Gastroesophageal sphincter (tissue), 3 donors: ENCODE data around the gene C10orf71.

Experiments
- CTCF ChIP-seq, 4 experiments: fragments of 200-600 bp in 2 of 4; fragments of 450-650 bp in 2 of 4; sonication (generic) in 1 of 4; IDR thresholded peaks; one replicate each; pipeline ENCODE4 v1.5.1; 2017 to 2019; ENCODE audit warnings: antibody characterized with exemption in 4 of 4, mild to moderate bottlenecking in 2 of 4, moderate library complexity in 2 of 4
- EP300 ChIP-seq: sonication (generic); formaldehyde crosslinking; IDR thresholded peaks from one replicate; pipeline ENCODE4 v1.6.1; 2017; ENCODE audit warnings: antibody characterized with exemption, mild to moderate bottlenecking
- POLR2A ChIP-seq, 2 donors: fragments of 450-650 bp; IDR thresholded peaks; one replicate each; pipeline ENCODE4 v1.6.1; 2017; ENCODE audit warnings: antibody characterized with exemption in 2 of 2, mild to moderate bottlenecking in 2 of 2, moderate library complexity in 1 of 2
- POLR2AphosphoS5 ChIP-seq: sonication (generic); formaldehyde crosslinking; IDR thresholded peaks from one replicate; pipeline ENCODE4 v1.6.1; 2017; ENCODE audit warnings: antibody characterized with exemption

- TF ChIP-seq POLR2AphosphoS5 (no peak), CTCF (IDR thresholded peaks at IDR 0.05) (no peak), POLR2A (IDR thresholded peaks at IDR 0.05) (no peak), EP300 (no peak)
These were observed 27.6 kb upstream of the C10orf71 start for GRCh38 chr10:49271346-49271745.
